Omental fat pad (tissue), 4 donors: ENCODE data around the gene SMARCA5. TPM values are rescaled to one million over a fixed set of nuclear protein-coding genes. Genes with fewer than 3 reads are reported as not detected.
A peak's percentile ranks its signal among the peaks of the same experiment; 100 is the strongest.
"Not testable (repeated sequence)": the region's sequence is repeated elsewhere in the genome, so short reads cannot be mapped to it uniquely, and the experiment has no call there.

Experiments used
- ATAC-seq: fragments of 150-250 bp; one replicate; pipeline ENCODE4 v1.9.1; 2016; ENCODE audit warnings: mild to moderate bottlenecking, moderate library complexity; ENCODE audit not compliant: low FRiP score
- DNase-seq: peaks from one replicate; pipeline ENCODE4 v3.0.0-alpha.2; 2019; ENCODE audit warnings: low spot score
- CTCF ChIP-seq, 3 donors: fragments of 450-650 bp; IDR thresholded peaks; one replicate each; pipeline ENCODE4 v1.5.1; 2016 to 2017; ENCODE audit warnings: antibody characterized with exemption in 3 of 3, mild to moderate bottlenecking in 3 of 3, moderate library complexity in 2 of 3
- total RNA-seq, 4 donors: library from RNA; depleted of rRNA; stranded (reverse); fragments of >200 nt; gene quantifications; one replicate each; pipeline ENCODE4 v1.1.0, GENCODE V29; 2016

SMARCA5 gene
- total RNA-seq, 4 donors from 2014 or later: 25.5 to 35.2 (median 30.5) TPM

- ATAC-seq (no peak), DNase-seq (no peak)
- TF ChIP-seq CTCF (IDR thresholded peaks at IDR 0.05): no peak
Measured at GRCh38 chr4:143514169-143514495, 630 bp downstream of the SMARCA5 start.

GRCh38 chr4:143514497-143514896, 995 bp downstream of the SMARCA5 start:
- ATAC-seq (peak; percentile 19), DNase-seq (no peak)
- no peak for TF ChIP-seq CTCF (IDR thresholded peaks at IDR 0.05)

GRCh38 chr4:143514901-143515300, 1.4 kb downstream of the SMARCA5 start:
- TF ChIP-seq CTCF (IDR thresholded peaks at IDR 0.05): no peak
- ATAC-seq (no peak), DNase-seq (no peak)

GRCh38 chr4:143515905-143516304, 2.4 kb downstream of the SMARCA5 start:
- no peak for ATAC-seq
- no peak for DNase-seq
- TF ChIP-seq CTCF (IDR thresholded peaks at IDR 0.05): no peak

- DNase-seq (no peak), ATAC-seq (no peak)
- no peak for TF ChIP-seq CTCF (IDR thresholded peaks at IDR 0.05)
Measured at GRCh38 chr4:143517764-143518163, 4.3 kb downstream of the SMARCA5 start.

GRCh38 chr4:143524211-143524610, 10.7 kb downstream of the SMARCA5 start:
- TF ChIP-seq CTCF (IDR thresholded peaks at IDR 0.05): no peak
- ATAC-seq (no peak), DNase-seq (no peak)

GRCh38 chr4:143528046-143528445, 14.5 kb downstream of the SMARCA5 start:
- ATAC-seq, DNase-seq: not testable (repeated sequence)

GRCh38 chr4:143531380-143531779, 17.9 kb downstream of the SMARCA5 start:
- ATAC-seq (no peak), DNase-seq (no peak)
- no peak for TF ChIP-seq CTCF (IDR thresholded peaks at IDR 0.05)
